Glutamatergic neuron (in vitro differentiated cells): Measurements from ENCODE around the gene BRF1. TPM values are rescaled to one million over a fixed set of nuclear protein-coding genes. Genes with fewer than 3 reads are reported as not detected.

Source experiments
- DNase-seq: peaks from one replicate; pipeline ENCODE4 v3.0.0; 2022
- H3K27ac Mint-ChIP-seq: one replicate; pipeline ENCODE4 v1.8.0; 2020; ENCODE audit warnings: mild to moderate bottlenecking, mixed read lengths, inconsistent platforms; ENCODE audit not compliant: unreplicated experiment
- H3K27me3 Mint-ChIP-seq: one replicate; pipeline ENCODE4 v1.8.0; 2020; ENCODE audit warnings: mild to moderate bottlenecking, moderate library complexity, mixed read lengths, inconsistent platforms; ENCODE audit not compliant: unreplicated experiment
- H3K36me3 Mint-ChIP-seq: one replicate; pipeline ENCODE4 v1.8.0; 2020; ENCODE audit warnings: mild to moderate bottlenecking, mixed read lengths, inconsistent platforms; ENCODE audit not compliant: unreplicated experiment
- H3K4me1 Mint-ChIP-seq: one replicate; pipeline ENCODE4 v1.8.0; 2020; ENCODE audit warnings: mild to moderate bottlenecking, low read depth, mixed read lengths, inconsistent platforms; ENCODE audit not compliant: unreplicated experiment
- H3K4me3 Mint-ChIP-seq: one replicate; pipeline ENCODE4 v1.8.0; 2020; ENCODE audit warnings: mild to moderate bottlenecking, mixed read lengths, inconsistent platforms; ENCODE audit not compliant: unreplicated experiment
- H3K9me3 Mint-ChIP-seq: one replicate; pipeline ENCODE4 v1.8.0; 2020; ENCODE audit warnings: mild to moderate bottlenecking, moderate library complexity, mixed read lengths, inconsistent platforms; ENCODE audit not compliant: unreplicated experiment
- CTCF ChIP-seq: fragments of 200-600 bp; sonication (generic); IDR thresholded peaks from one replicate; pipeline ENCODE4 v1.5.0; 2021; ENCODE audit not compliant: partially characterized antibody, unreplicated experiment
- total RNA-seq: library from RNA; stranded (reverse); fragmentation: NEBNext Ultra II Directional; extraction: Animal tissue kit (Norgen Biotek cat#: 25700); gene quantifications from one replicate; pipeline ENCODE4 v1.2.1, GENCODE V29; 2021; ENCODE audit not compliant: unreplicated experiment

The BRF1 gene
- total RNA-seq, 1 donor from 2014 or later: 54.6 TPM

GRCh38 chr14:105274637-105275036 lies 26.2 kb downstream of the BRF1 start:
- DNase-seq: no peak
- no peak for TF ChIP-seq CTCF
- Mint-ChIP-seq H3K4me3 (no peak overlapping the region), H3K36me3 (no peaks in the 10 kb centered on the region), H3K27me3 (peaks cover 4% of the 10 kb centered on the region), H3K4me1 (peaks cover 17% of the 10 kb centered on the region), H3K27ac (no peak overlapping the region), H3K9me3 (no peaks in the 10 kb centered on the region)

GRCh38 chr14:105273062-105273461 lies 27.7 kb downstream of the BRF1 start:
- DNase-seq: no peak
- Mint-ChIP-seq H3K4me3 (no peak overlapping the region), H3K36me3 (no peaks in the 10 kb centered on the region), H3K4me1 (peaks cover 18% of the 10 kb centered on the region), H3K27me3 (peaks cover 4% of the 10 kb centered on the region), H3K27ac (no peak overlapping the region), H3K9me3 (no peaks in the 10 kb centered on the region)
- TF ChIP-seq CTCF: no peak

- no peak overlapping the region for H3K27ac Mint-ChIP-seq
- no peak overlapping the region for H3K4me3 Mint-ChIP-seq
- H3K9me3 Mint-ChIP-seq: no peaks in the 10 kb centered on the region
- TF ChIP-seq CTCF: no peak
- peaks cover 4% of the 10 kb centered on the region for H3K27me3 Mint-ChIP-seq
- no peaks in the 10 kb centered on the region for H3K36me3 Mint-ChIP-seq
- peaks cover 18% of the 10 kb centered on the region for H3K4me1 Mint-ChIP-seq
- no peak for DNase-seq
Observed at GRCh38 chr14:105272623-105273022, 28.2 kb downstream of the BRF1 start.

- no peaks in the 10 kb centered on the region for H3K36me3 Mint-ChIP-seq
- no peak for DNase-seq
- H3K9me3 Mint-ChIP-seq: peaks cover 3% of the 10 kb centered on the region
- H3K4me1 Mint-ChIP-seq: peaks cover 18% of the 10 kb centered on the region
- no peak overlapping the region for H3K4me3 Mint-ChIP-seq
- TF ChIP-seq CTCF: no peak
- H3K27me3 Mint-ChIP-seq: peaks cover 4% of the 10 kb centered on the region
- H3K27ac Mint-ChIP-seq: no peak overlapping the region
Observed at GRCh38 chr14:105271224-105271890, 29.4 kb downstream of the BRF1 start.

GRCh38 chr14:105269405-105269804 lies 31.4 kb downstream of the BRF1 start:
- DNase-seq: no peak
- H3K4me3 Mint-ChIP-seq: no peak overlapping the region
- H3K27me3 Mint-ChIP-seq: peaks cover 4% of the 10 kb centered on the region
- H3K27ac Mint-ChIP-seq: no peak overlapping the region
- no peaks in the 10 kb centered on the region for H3K36me3 Mint-ChIP-seq
- H3K4me1 Mint-ChIP-seq: peaks cover 15% of the 10 kb centered on the region
- TF ChIP-seq CTCF: no peak
- peaks cover 3% of the 10 kb centered on the region for H3K9me3 Mint-ChIP-seq
